Measurements from ENCODE around the gene CD40.

CD40 gene

GRCh38 chr20:46151936-46152335 is 33.8 kb downstream of the CD40 start:
- peak; percentile 5 for DNase-seq

- DNase-seq: no peak
These were observed 34.9 kb downstream of the CD40 start for GRCh38 chr20:46152824-46153586.

- DNase-seq: no peak
These were observed 36.2 kb downstream of the CD40 start for GRCh38 chr20:46154305-46154704.

GRCh38 chr20:46154796-46155195 is 36.7 kb downstream of the CD40 start:
- DNase-seq: no peak

- DNase-seq: no peak
These were observed 38.0 kb downstream of the CD40 start for GRCh38 chr20:46156065-46156464.

- DNase-seq: no peak
These were observed 39.0 kb downstream of the CD40 start for GRCh38 chr20:46157076-46157592.

GRCh38 chr20:46157625-46158024 is 39.5 kb downstream of the CD40 start:
- DNase-seq: no peak

- DNase-seq: no peak
These were observed 40.4 kb downstream of the CD40 start for GRCh38 chr20:46158476-46158987.

- DNase-seq: no peak
These were observed 41.2 kb downstream of the CD40 start for GRCh38 chr20:46159101-46159897.

- DNase-seq: no peak
These were observed 42.5 kb downstream of the CD40 start for GRCh38 chr20:46160661-46161060.

GRCh38 chr20:46161921-46162320 is 43.8 kb downstream of the CD40 start:
- DNase-seq: no peak

GRCh38 chr20:46164254-46164653 is 46.1 kb downstream of the CD40 start:
- DNase-seq: no peak

GRCh38 chr20:46167080-46167479 is 49.0 kb downstream of the CD40 start:
- no peak for DNase-seq

- DNase-seq: no peak
These were observed 50.3 kb downstream of the CD40 start for GRCh38 chr20:46168438-46168837.

- no peak for DNase-seq
These were observed 51.4 kb downstream of the CD40 start for GRCh38 chr20:46169245-46170171.

GRCh38 chr20:46171476-46171875 is 53.4 kb downstream of the CD40 start:
- DNase-seq: no peak

- DNase-seq: no peak
These were observed 53.8 kb downstream of the CD40 start for GRCh38 chr20:46171909-46172308.

- no peak for DNase-seq
These were observed 54.3 kb downstream of the CD40 start for GRCh38 chr20:46172455-46172854.

GRCh38 chr20:46172961-46173536 is 54.9 kb downstream of the CD40 start:
- DNase-seq: no peak

- DNase-seq: no peak
These were observed 55.7 kb downstream of the CD40 start for GRCh38 chr20:46173652-46174468.

- peak; percentile 61 for DNase-seq
These were observed 56.5 kb downstream of the CD40 start for GRCh38 chr20:46174469-46175126.

Measured in CD4-positive, alpha-beta T cell treated with Interleukin-21 for 1 hour (primary cell).